Activated T-cell treated with anti-CD3 and anti-CD28 coated beads, Interleukin-2, amount 50 U/mL, for 24 hours (primary cell): Measurements from ENCODE around the gene TMEM156.

Experiments
- DNase-seq: peaks from one replicate; pipeline ENCODE4 v3.0.0-alpha.2; 2020
- H3K27ac Mint-ChIP-seq: 2 replicates; pipeline ENCODE4 v1.8.0; 2020; ENCODE audit warnings: mild to moderate bottlenecking, mixed read lengths
- H3K27me3 Mint-ChIP-seq: 2 replicates; pipeline ENCODE4 v1.8.0; 2020; ENCODE audit warnings: mixed read lengths
- H3K36me3 Mint-ChIP-seq: 2 replicates; pipeline ENCODE4 v1.8.0; 2020; ENCODE audit warnings: low read depth, mixed read lengths
- H3K4me1 Mint-ChIP-seq: 2 replicates; pipeline ENCODE4 v1.8.0; 2020; ENCODE audit warnings: low read depth, mixed read lengths
- H3K4me3 Mint-ChIP-seq: 2 replicates; pipeline ENCODE4 v1.8.0; 2020; ENCODE audit warnings: mild to moderate bottlenecking, moderate library complexity, mixed read lengths
- H3K9me3 Mint-ChIP-seq: 2 replicates; pipeline ENCODE4 v1.8.0; 2020; ENCODE audit warnings: mixed read lengths

Gene TMEM156, protein sequence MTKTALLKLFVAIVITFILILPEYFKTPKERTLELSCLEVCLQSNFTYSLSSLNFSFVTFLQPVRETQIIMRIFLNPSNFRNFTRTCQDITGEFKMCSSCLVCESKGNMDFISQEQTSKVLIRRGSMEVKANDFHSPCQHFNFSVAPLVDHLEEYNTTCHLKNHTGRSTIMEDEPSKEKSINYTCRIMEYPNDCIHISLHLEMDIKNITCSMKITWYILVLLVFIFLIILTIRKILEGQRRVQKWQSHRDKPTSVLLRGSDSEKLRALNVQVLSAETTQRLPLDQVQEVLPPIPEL

DNA sequence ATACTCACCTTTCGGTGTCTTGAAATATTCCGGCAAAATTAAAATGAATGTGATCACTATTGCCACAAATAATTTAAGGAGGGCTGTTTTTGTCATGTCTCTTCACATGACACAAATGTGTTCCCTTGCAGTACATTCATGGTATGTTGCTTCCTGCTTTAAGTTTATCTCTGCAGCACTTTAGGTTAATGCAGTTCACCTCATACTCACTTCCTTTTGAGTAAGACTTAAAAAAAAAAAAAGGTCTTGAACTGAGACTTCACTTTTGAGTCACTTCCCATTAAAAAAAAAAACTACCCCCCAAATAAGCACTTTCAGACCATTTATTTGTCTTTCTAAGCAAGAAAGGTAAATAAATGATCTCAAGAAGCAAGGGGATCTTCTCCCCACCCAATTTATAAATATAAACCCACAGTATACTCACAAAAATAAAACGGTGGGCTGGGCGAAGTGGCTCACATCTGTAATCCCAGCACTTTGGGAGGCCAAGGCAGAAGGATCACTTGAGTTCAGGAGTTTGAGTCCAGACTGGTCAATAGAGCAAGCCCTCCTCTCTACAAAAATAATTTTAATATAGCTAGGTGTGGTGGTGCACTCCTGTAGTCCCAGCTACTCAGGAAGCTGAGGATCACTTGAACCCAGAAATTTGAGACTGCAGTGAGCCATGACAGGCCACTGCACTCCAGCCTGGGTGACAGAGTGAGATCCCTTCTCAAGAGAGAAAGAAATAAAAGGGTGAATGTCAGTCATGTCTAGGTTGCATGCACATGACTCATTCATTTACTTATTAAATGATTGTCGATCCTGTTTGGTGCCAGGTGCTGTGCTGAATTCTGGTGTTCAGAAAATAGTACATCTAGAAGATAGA is at the start of gene TMEM156:
Gene TMEM156, minus strand, starts transcription at position 192 of the 868 bp plus-strand sequence. Its CDS starts 96 bp downstream, at position 96.
- Mint-ChIP-seq H3K27ac (peak within 1 kb of the TSS; percentile 96), H3K9me3 (no peaks in the 10 kb centered on the region), H3K36me3 (peaks cover 6% of the 10 kb centered on the region), H3K4me3 (peak within 1 kb of the TSS; percentile 82), H3K4me1 (peaks cover 64% of the 10 kb centered on the region), H3K27me3 (no peaks in the 10 kb centered on the region)
- DNase-seq, result peak; percentile 49

DNA sequence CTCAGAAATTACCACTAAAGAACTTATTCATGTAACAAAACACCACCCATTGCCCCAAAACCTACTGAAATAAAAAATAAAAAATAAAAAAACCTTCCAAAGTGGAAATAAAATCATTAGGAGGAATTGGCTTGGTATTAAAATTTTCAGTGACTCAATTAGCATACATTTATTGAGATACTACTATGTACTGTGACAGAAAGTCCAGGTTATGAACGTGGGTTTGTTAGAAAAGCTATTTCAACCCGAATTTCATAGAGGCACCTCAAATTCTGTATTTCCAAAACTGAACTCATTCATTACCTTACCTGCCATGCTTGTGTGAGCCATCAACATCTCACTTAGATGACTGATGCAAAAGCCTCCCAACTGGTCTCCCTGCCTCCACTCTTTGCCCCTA is 46.6 kb upstream of the TMEM156 start:
- no peaks in the 10 kb centered on the region for H3K4me1 Mint-ChIP-seq
- peaks cover 47% of the 10 kb centered on the region for H3K36me3 Mint-ChIP-seq
- no peaks in the 10 kb centered on the region for H3K27me3 Mint-ChIP-seq
- no peak overlapping the region for H3K27ac Mint-ChIP-seq
- no peaks in the 10 kb centered on the region for H3K9me3 Mint-ChIP-seq
- H3K4me3 Mint-ChIP-seq, result no peak overlapping the region
- DNase-seq, result no peak

DNA sequence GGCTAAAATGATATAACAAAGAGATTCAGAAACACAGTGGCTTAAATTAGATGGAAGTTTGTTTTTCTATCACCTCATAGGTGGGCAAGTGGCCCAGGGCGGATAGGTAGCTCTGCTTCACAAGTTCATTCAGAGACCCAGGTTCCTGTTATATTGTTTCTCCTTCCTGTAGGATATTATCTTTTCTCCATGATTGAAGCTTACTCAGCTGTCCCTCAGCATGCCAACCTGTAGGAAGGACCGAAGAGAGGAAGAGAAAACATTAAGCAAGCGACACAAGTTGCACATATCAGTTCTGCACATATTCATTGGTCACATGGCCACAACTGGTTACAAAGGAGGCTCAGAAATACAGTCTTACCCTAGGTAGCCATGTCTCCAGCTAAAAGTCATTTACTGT is 36.7 kb upstream of the TMEM156 start:
- H3K36me3 Mint-ChIP-seq, result no peaks in the 10 kb centered on the region
- H3K27ac Mint-ChIP-seq, result no peak overlapping the region
- peaks cover 8% of the 10 kb centered on the region for H3K4me1 Mint-ChIP-seq
- no peaks in the 10 kb centered on the region for H3K27me3 Mint-ChIP-seq
- H3K4me3 Mint-ChIP-seq, result no peak overlapping the region
- no peak for DNase-seq
- H3K9me3 Mint-ChIP-seq, result no peaks in the 10 kb centered on the region

DNA sequence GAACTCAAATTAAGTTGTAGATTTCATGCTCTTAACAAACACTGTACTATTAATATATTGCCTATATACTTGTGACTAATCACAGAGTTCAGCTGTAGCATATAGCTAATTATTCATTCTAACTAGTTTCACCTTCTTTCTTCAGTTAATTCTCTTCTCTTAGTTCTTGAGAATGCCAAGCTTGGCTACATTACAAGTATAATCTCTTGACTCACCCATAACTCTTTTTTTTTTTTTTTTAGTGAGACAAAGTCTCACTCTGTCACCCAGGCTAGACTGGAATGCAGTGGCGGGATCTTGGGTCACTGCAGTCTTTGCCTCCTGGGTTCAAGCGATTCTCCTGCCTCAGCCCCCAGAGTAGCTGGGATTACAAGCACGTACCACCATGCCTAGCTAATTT is 35.2 kb upstream of the TMEM156 start:
- no peaks in the 10 kb centered on the region for H3K36me3 Mint-ChIP-seq

DNA sequence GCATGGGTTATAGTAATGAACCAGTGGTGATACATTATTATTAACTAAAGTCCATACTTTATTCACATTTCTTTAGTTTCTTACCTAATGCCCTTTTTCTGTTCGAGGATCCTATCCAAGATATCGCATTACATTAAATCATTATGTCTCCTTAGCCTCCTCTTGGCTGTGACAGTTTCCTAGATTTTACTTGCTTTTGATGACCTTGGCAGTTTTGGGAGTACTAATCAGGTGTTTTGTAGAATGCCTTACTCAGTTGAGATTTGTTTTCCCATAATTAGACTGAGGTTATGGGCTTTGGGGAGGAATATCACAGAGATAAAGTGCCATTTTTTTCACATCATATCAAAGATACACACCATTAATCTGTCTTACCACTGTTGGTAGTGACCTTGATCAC is 34.8 kb upstream of the TMEM156 start:
- Mint-ChIP-seq H3K36me3 (no peaks in the 10 kb centered on the region), H3K9me3 (no peaks in the 10 kb centered on the region), H3K4me3 (no peak overlapping the region), H3K27ac (no peak overlapping the region), H3K4me1 (peaks cover 21% of the 10 kb centered on the region), H3K27me3 (no peaks in the 10 kb centered on the region)
- DNase-seq, result no peak

More for the DNA sequence above, 35.2 kb upstream of the TMEM156 start:
- no peak overlapping the region for H3K27ac Mint-ChIP-seq
- no peak for DNase-seq
- no peak overlapping the region for H3K4me3 Mint-ChIP-seq
- H3K4me1 Mint-ChIP-seq, result peaks cover 18% of the 10 kb centered on the region
- H3K9me3 Mint-ChIP-seq, result no peaks in the 10 kb centered on the region
- H3K27me3 Mint-ChIP-seq, result no peaks in the 10 kb centered on the region

DNA sequence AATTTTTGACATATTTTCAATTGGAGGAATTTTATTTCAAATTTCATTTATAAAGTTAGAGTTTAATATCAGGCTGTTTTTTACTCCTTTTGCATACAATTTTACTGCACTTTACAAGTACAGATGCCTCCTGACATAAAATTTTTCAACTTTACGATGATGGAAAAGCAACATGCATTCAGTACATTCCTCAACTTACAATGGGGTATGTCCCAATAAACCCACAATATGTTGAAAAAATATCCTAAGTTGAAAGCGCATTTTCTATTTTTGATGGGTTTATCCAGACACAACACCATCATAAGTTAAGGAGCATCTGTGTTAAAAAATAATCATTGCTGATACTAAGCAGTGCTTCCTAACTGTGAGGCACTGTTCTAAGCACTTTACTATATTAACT is 34.2 kb upstream of the TMEM156 start:
- Mint-ChIP-seq H3K9me3 (no peaks in the 10 kb centered on the region), H3K36me3 (no peaks in the 10 kb centered on the region), H3K27ac (no peak overlapping the region), H3K4me3 (no peak overlapping the region), H3K4me1 (peaks cover 25% of the 10 kb centered on the region), H3K27me3 (no peaks in the 10 kb centered on the region)
- DNase-seq, result no peak

DNA sequence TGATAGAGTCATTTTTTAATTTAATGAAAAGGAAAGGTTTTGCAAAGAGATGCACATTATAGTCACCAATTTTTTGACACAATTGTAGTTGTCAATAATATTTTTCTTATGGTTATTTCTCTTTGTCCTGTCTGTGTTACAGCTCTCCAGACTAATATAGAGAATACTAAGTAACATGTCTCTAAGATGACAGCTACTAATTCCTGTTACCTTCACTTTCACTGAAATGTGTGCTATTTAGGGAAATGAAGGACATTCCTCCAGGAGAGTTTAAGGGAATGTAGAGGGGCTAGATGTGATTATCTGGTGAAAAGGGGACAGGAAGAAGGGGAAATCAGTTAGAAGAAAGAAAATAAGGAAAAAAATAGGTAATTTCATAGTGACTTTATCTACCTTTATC is 31.2 kb upstream of the TMEM156 start:
- no peak overlapping the region for H3K27ac Mint-ChIP-seq
- no peaks in the 10 kb centered on the region for H3K27me3 Mint-ChIP-seq
- no peak overlapping the region for H3K4me3 Mint-ChIP-seq
- no peak for DNase-seq
- peaks cover 32% of the 10 kb centered on the region for H3K4me1 Mint-ChIP-seq
- no peaks in the 10 kb centered on the region for H3K36me3 Mint-ChIP-seq
- H3K9me3 Mint-ChIP-seq, result no peaks in the 10 kb centered on the region

DNA sequence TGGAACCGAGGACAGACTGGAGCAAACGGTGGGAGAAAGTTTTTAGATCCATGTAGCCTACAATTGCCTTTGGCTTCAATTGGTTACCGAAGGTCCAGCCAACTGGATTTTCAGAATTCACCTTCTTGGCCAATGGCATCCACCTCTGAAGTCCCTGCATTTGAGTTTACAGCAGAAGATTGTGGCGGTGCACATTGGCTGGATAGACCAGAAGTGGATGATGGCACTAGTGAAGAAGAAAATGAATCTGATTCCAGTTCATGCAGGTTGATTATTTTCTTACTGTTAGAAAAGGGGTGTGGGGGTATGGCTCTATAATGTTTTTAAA is 30.5 kb upstream of the TMEM156 start:
- H3K4me1 Mint-ChIP-seq, result peaks cover 29% of the 10 kb centered on the region
- no peak for DNase-seq
- no peaks in the 10 kb centered on the region for H3K36me3 Mint-ChIP-seq
- no peaks in the 10 kb centered on the region for H3K9me3 Mint-ChIP-seq
- no peak overlapping the region for H3K27ac Mint-ChIP-seq
- no peak overlapping the region for H3K4me3 Mint-ChIP-seq
- no peaks in the 10 kb centered on the region for H3K27me3 Mint-ChIP-seq

DNA sequence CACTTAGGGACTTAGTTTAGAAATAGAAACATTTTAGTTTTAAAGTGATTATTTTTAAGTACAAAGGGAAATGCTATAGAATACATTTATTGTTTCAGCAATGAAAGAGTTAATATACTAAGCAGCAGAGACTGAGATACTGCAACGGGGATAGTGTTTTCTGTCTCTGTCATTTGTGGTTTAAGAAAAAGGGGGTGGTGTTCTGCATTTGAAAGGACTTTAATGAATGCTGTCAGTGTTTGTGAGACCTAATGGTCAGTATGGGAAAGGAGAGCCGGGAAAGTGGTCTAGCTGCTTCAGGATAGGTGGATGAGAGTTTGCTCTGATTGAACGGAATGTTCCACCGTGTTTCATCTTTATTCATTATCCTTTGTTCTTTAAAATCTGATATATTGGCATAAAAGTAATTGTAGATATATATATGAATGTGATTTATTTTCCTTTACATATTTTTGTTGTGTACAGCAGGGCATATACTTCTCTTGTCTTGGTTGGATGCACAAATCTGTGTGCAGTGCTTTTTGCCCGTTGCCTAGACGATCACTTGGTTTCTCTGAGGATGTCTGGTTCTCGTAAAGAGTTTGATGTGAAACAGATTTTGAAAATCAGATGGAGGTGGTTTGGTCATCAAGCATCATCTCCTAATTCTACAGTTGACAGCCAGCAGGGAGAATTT is 30.0 kb upstream of the TMEM156 start, which contains the start of gene KLHL5:
Gene KLHL5, plus strand, starts transcription at position 139 of the 676 bp plus-strand sequence. Its CDS starts 421 bp downstream, at position 560.
- Mint-ChIP-seq H3K27ac (no peak within 1 kb of the TSS), H3K36me3 (no peaks in the 10 kb centered on the region), H3K4me3 (no peak within 1 kb of the TSS), H3K9me3 (no peaks in the 10 kb centered on the region), H3K4me1 (peaks cover 26% of the 10 kb centered on the region), H3K27me3 (no peaks in the 10 kb centered on the region)
- DNase-seq, result no peak

DNA sequence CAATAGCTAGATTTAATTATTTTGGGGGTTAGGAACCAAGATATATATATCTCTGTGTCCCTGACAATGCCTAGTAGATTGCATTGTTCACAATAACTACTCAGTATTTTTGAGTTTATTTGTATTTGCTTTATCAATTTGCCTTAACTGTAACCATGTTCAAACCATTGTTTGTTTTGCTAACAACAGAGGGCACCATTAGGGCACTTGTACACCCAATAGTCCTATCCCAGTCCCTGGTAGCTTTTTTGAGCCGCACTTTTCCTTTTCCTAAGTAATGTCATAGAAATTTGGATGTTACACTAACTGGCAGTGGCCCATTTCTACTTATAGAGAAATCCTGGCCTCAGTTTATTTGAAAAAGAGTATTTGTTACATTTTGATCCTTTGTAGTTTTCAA is 29.2 kb upstream of the TMEM156 start:
- Mint-ChIP-seq H3K4me1 (peaks cover 29% of the 10 kb centered on the region), H3K27ac (no peak overlapping the region), H3K27me3 (no peaks in the 10 kb centered on the region), H3K4me3 (no peak overlapping the region), H3K9me3 (no peaks in the 10 kb centered on the region), H3K36me3 (no peaks in the 10 kb centered on the region)
- DNase-seq, result no peak

DNA sequence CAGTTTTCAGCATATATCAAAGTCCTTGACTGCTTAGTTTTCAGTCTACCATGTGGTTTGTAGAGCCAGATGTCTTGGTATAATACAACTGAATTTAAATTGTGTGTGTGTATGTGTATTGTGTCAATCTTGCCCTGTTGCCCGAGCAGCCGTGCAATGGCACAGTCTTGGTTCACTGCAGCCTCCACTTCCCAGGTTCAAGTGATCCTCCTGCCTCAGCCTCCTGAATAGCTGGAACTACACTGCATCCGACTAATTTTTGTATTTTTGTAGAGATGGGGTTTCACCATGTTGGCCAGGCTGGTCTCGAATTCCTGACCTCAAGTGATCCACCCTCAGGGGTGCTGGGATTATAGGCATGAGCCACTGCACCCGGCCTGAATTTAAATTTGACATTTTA is 23.8 kb upstream of the TMEM156 start:
- Mint-ChIP-seq H3K27me3 (no peaks in the 10 kb centered on the region), H3K27ac (no peak overlapping the region), H3K36me3 (no peaks in the 10 kb centered on the region), H3K9me3 (no peaks in the 10 kb centered on the region), H3K4me1 (peaks cover 28% of the 10 kb centered on the region), H3K4me3 (no peak overlapping the region)
- DNase-seq, result no peak

DNA sequence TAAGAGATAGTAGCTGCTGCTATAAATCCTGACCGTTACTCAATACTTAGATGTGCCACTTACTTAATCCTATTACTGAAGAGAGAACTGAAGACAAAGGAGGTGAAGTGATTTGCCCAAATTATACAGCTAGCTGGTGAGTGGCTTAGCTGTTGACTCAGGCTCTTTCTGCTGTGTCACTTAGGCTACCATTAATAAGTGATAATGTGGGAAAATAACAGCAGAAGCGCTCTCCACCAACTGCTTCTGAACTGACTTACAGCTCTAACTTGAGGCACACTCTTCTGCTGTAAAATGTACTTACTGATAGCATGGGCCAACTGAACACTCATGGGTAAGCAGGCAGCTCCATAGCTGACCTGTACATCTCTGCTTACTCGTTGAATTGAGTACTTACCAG is 22.3 kb upstream of the TMEM156 start:
- Mint-ChIP-seq H3K4me3 (no peak overlapping the region), H3K27me3 (no peaks in the 10 kb centered on the region), H3K9me3 (no peaks in the 10 kb centered on the region), H3K27ac (no peak overlapping the region), H3K36me3 (no peaks in the 10 kb centered on the region), H3K4me1 (peaks cover 31% of the 10 kb centered on the region)
- no peak for DNase-seq

DNA sequence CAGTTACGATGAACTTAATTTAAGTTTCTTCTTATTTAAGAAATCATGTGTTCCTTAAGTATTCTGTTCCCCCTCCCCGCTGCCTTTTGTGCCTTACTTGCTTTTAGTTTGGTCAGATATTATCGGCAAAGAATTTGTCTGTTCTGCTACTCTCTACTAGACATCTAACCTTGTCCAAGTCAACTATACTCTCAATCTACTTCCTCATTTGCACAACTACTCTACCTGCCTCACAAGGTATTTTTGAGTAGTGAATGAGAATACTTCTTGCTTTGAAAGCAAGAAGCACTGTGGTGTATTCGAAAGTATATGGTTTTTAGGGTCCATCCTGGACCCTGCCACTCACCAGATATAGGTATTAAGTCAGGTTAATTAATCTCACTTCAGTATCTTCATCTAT is 21.8 kb upstream of the TMEM156 start:
- no peak overlapping the region for H3K4me3 Mint-ChIP-seq
- no peaks in the 10 kb centered on the region for H3K36me3 Mint-ChIP-seq
- H3K9me3 Mint-ChIP-seq, result no peaks in the 10 kb centered on the region
- H3K27me3 Mint-ChIP-seq, result no peaks in the 10 kb centered on the region
- H3K27ac Mint-ChIP-seq, result no peak overlapping the region
- DNase-seq, result no peak
- H3K4me1 Mint-ChIP-seq, result peaks cover 31% of the 10 kb centered on the region

DNA sequence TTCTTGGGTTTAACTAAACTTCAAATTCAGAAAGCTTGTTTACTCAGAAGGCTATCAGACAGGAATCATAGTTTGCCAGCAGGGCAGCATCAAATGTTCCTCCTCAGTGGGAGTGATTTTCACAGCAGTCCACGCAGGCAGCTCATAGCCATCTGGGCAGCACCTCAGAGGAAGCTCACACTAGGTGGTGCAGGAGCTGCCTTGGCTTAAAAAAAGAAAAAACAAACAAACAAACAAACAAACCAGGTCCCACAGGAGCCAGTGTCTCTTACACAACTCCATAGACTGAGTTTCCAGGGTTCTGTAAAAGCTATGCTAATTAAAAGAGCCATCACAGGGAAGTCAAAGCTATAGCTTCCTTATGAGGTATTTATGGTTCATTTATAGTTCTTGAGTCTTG is 19.3 kb upstream of the TMEM156 start:
- DNase-seq, result no peak
- Mint-ChIP-seq H3K27ac (no peak overlapping the region), H3K4me3 (no peak overlapping the region), H3K27me3 (no peaks in the 10 kb centered on the region), H3K9me3 (no peaks in the 10 kb centered on the region), H3K36me3 (peaks cover 5% of the 10 kb centered on the region), H3K4me1 (peaks cover 50% of the 10 kb centered on the region)

DNA sequence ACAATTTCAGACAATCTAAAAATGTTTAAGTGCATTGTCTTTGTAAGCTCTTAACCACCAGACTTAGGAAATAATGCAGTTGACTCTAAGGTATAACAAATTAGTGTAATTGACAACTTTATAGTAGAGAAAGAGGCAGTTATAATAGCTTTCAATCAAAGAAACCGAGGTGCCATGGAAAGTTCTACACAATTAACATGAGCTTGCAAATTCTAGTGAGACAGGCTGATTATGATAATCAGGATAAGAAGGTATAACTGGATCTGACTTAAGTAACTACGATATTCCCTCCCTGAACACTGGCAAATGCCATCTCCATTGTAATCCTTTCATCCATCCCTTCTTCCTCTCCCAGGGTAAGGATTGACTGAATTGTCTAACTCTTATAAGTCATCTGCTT is 18.4 kb upstream of the TMEM156 start:
- H3K4me3 Mint-ChIP-seq, result no peak overlapping the region
- H3K36me3 Mint-ChIP-seq, result peaks cover 9% of the 10 kb centered on the region
- H3K4me1 Mint-ChIP-seq, result peaks cover 58% of the 10 kb centered on the region
- DNase-seq, result no peak
- H3K9me3 Mint-ChIP-seq, result no peaks in the 10 kb centered on the region
- H3K27ac Mint-ChIP-seq, result no peak overlapping the region
- no peaks in the 10 kb centered on the region for H3K27me3 Mint-ChIP-seq
